Ishikawa (cell line): ENCODE results near the gene OLAH.

Experiments used
- CEBPB ChIP-seq: IDR thresholded peaks from 2 replicates; pipeline ENCODE4 v1.6.1; 2012
- CREB1 ChIP-seq: IDR thresholded peaks from 2 replicates; pipeline ENCODE4 v1.6.1; 2012; ENCODE audit warnings: low read depth
- EGR1 ChIP-seq: IDR thresholded peaks from 2 replicates; pipeline ENCODE4 v1.6.1; 2012
- EP300 ChIP-seq: IDR thresholded peaks from 2 replicates; pipeline ENCODE4 v1.6.1; 2012; ENCODE audit warnings: borderline replicate concordance
- FOXM1 ChIP-seq: IDR thresholded peaks from 2 replicates; pipeline ENCODE4 v1.6.1; 2012; ENCODE audit warnings: low read depth, borderline replicate concordance
- MAX ChIP-seq: IDR thresholded peaks from 2 replicates; pipeline ENCODE4 v1.6.1; 2012
- NFIC ChIP-seq: IDR thresholded peaks from 2 replicates; pipeline ENCODE4 v1.6.1; 2012
- RAD21 ChIP-seq: IDR thresholded peaks from 2 replicates; pipeline ENCODE4 v1.6.1; 2012; ENCODE audit warnings: low read depth
- REST ChIP-seq: IDR thresholded peaks from 2 replicates; pipeline ENCODE4 v1.6.1; 2012; ENCODE audit warnings: low read depth, mild to moderate bottlenecking
- TAF1 ChIP-seq: IDR thresholded peaks from 2 replicates; pipeline ENCODE4 v1.6.1; 2012; ENCODE audit warnings: low read depth, mild to moderate bottlenecking
- TCF12 ChIP-seq: IDR thresholded peaks from 2 replicates; pipeline ENCODE4 v1.6.1; 2012; ENCODE audit warnings: low read depth
- TEAD4 ChIP-seq: IDR thresholded peaks from 2 replicates; pipeline ENCODE4 v1.6.1; 2012
- USF1 ChIP-seq: IDR thresholded peaks from 2 replicates; pipeline ENCODE4 v1.6.1; 2012
- YY1 ChIP-seq: IDR thresholded peaks from 2 replicates; pipeline ENCODE4 v1.6.1; 2012; ENCODE audit warnings: low read depth
- ZBTB7A ChIP-seq: IDR thresholded peaks from 2 replicates; pipeline ENCODE4 v1.6.1; 2012; ENCODE audit warnings: low read depth

OLAH gene

GRCh38 chr10:15046626-15047025, 2.9 kb downstream of the OLAH start:
- no peak for TF ChIP-seq REST
- no peak for TF ChIP-seq RAD21
- no peak for TF ChIP-seq CREB1
- TF ChIP-seq FOXM1, result no peak
- no peak for TF ChIP-seq ZBTB7A
- no peak for TF ChIP-seq EGR1
- TF ChIP-seq TAF1, result no peak
- no peak for TF ChIP-seq TCF12
- no peak for TF ChIP-seq EP300
- TF ChIP-seq TEAD4, result no peak
- TF ChIP-seq USF1, result no peak
- no peak for TF ChIP-seq CEBPB

GRCh38 chr10:15049533-15049932, 5.8 kb downstream of the OLAH start:
- TF ChIP-seq TCF12 (no peak), REST (no peak)

GRCh38 chr10:15052121-15052520, 8.4 kb downstream of the OLAH start:
- TF ChIP-seq TCF12 (no peak), REST (no peak), TEAD4 (no peak), RAD21 (no peak), EGR1 (no peak), ZBTB7A (no peak), USF1 (no peak), MAX (no peak), FOXM1 (no peak), CREB1 (no peak), NFIC (no peak), EP300 (no peak), CEBPB (no peak), YY1 (no peak), TAF1 (no peak)

GRCh38 chr10:15053061-15053460, 9.3 kb downstream of the OLAH start:
- TF ChIP-seq USF1 (no peak), CREB1 (no peak), MAX (no peak)

GRCh38 chr10:15058689-15059088, 14.9 kb downstream of the OLAH start:
- no peak for TF ChIP-seq CEBPB
- no peak for TF ChIP-seq NFIC
- no peak for TF ChIP-seq MAX
- TF ChIP-seq TCF12, result no peak
- no peak for TF ChIP-seq USF1
- no peak for TF ChIP-seq TAF1
- no peak for TF ChIP-seq EGR1
- TF ChIP-seq RAD21, result no peak
- TF ChIP-seq FOXM1, result no peak
- no peak for TF ChIP-seq EP300
- no peak for TF ChIP-seq REST
- TF ChIP-seq CREB1, result no peak
- no peak for TF ChIP-seq YY1
- no peak for TF ChIP-seq TEAD4
- TF ChIP-seq ZBTB7A, result no peak
